IgD-negative memory B cell (primary cell): ENCODE data around the gene FER1L5. TPM values are rescaled to one million over a fixed set of nuclear protein-coding genes. Genes with fewer than 3 reads are reported as not detected.

Experiments
- H3K27ac Mint-ChIP-seq, 3 donors: one replicate each; pipeline ENCODE4 v1.8.0; 2020 to 2022; ENCODE audit warnings: mild to moderate bottlenecking in 3 of 3, mixed read lengths in 3 of 3, moderate library complexity in 1 of 3
- H3K27me3 Mint-ChIP-seq: one replicate; pipeline ENCODE4 v1.8.0; 2021; ENCODE audit warnings: mixed read lengths
- H3K36me3 Mint-ChIP-seq: one replicate; pipeline ENCODE4 v1.8.0; 2020; ENCODE audit warnings: mild to moderate bottlenecking, mixed read lengths
- H3K4me1 Mint-ChIP-seq, 3 donors: one replicate each; pipeline ENCODE4 v1.8.0; 2020 to 2022; ENCODE audit warnings: mixed read lengths in 3 of 3, mild to moderate bottlenecking in 1 of 3
- H3K4me3 Mint-ChIP-seq, 4 donors: one replicate each; pipeline ENCODE4 v1.8.0; 2020 to 2022; ENCODE audit warnings: mild to moderate bottlenecking in 4 of 4, mixed read lengths in 4 of 4, moderate library complexity in 3 of 4
- H3K9me3 Mint-ChIP-seq, 3 donors: one replicate each; pipeline ENCODE4 v1.8.0; 2020 to 2021; ENCODE audit warnings: mixed read lengths in 3 of 3, mild to moderate bottlenecking in 1 of 3
- polyA plus RNA-seq: library from polyadenylated mRNA; unstranded; fragments of 300-500 nt; fragmentation: Illumina TruSeq; gene quantifications from one replicate; pipeline ENCODE4 v1.2.3, GENCODE V29; 2021

FER1L5 gene
- not detected for polyA plus RNA-seq

DNA sequence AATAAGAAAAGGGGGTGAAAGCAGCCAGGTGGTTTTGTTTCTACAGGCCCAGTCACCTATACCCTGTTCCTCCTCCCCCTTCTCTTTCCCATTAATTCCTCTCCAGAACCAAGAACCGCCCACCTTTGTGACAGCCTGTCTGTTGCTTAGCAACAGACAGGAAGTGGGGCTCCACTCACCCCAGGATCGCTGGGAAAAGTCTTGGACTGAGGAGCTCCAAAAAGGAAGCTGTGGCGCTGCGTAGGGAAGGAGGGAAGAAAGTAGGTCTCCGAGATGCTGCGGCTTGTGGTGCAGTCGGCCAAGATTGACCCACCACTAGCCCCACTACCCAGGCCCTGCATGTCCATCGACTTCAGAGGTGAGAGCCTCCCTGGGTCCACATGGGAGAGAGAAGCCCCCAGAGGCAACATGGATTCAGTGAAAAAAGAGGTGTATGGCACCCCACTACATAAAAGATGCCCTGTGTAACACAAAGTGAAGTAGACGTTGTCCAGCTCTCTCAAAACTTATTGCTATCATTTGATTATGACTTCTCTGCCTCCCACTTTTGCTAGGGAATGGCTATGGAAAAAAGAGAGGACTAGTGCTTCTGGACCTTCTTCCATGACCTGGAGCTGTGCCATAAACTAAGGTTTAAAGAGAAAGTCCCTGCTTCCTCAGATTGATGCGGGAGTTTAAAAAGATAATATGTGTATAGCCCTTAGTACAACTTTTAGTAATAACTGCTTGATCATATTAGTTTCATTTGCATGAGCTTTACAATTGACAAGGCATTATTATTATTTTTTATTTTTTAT, at the start of gene FER1L5:
Gene FER1L5, plus strand, starts transcription at position 201 of the 797 bp plus-strand sequence. Its CDS starts 73 bp downstream, at position 274.
- H3K27me3 Mint-ChIP-seq = no peaks in the 10 kb centered on the region
- H3K27ac Mint-ChIP-seq = no peak within 1 kb of the TSS
- peaks cover 0 to 10% (median 1%) of the 10 kb centered on the region in 3 donors for H3K4me1 Mint-ChIP-seq
- H3K36me3 Mint-ChIP-seq = no peaks in the 10 kb centered on the region
- no peaks in the 10 kb centered on the region for H3K9me3 Mint-ChIP-seq
- H3K4me3 Mint-ChIP-seq = peak within 1 kb of the TSS in 1 of 4 donors; percentile 22

DNA sequence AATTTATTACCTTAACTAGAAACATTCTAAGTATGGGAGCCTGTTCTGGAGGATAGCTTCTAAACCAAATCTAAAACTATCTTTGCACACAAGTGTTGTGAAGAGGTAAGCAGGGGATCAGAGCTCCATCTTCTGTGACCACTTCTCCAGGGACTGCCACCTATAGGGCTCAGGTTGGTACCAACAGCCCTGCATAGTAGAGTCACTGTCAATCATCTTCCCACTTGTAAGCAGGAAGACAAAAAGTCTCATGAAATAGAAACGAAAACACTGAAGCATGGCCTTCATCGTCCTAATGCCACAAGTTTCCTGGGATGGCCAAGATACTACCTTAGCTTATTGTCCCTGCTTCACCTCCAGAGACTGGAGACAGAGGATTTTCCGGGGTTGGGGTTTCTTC, 48.3 kb upstream of the FER1L5 start:
- Mint-ChIP-seq H3K27ac (peak overlapping the region in 1 of 3 donors; percentile 82), H3K27me3 (no peaks in the 10 kb centered on the region), H3K36me3 (peaks cover 11% of the 10 kb centered on the region), H3K4me3 (no peak overlapping the region), H3K9me3 (no peaks in the 10 kb centered on the region), H3K4me1 (peaks cover 0 to 3% (median 0%) of the 10 kb centered on the region in 3 donors)

DNA sequence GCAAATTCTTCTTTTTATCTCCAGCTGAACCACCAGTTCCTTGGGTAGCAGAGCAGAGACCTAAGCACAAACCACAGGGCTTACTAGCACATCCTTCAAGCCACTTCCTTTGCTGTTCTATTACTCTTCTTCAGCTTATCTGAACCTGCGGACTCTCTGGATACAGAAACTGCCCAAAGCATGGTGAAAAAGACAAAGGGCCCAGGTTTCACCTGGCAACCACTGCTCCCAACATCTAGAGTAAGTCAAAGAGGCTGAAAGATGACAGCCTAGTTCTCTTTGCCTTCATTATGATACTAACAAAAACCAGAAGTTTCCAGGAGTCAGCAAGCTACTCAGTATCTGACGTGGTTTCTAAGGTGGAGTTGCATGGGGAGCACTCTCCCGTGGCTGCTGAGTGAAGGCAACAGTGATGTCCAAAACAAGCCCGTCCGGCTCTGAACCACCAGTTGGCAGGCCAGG, 47.8 kb upstream of the FER1L5 start:
- Mint-ChIP-seq H3K27ac (peak overlapping the region in 2 of 3 donors; percentile 5 to 82), H3K4me1 (no peaks in the 10 kb centered on the region), H3K36me3 (peaks cover 11% of the 10 kb centered on the region), H3K27me3 (no peaks in the 10 kb centered on the region), H3K4me3 (no peak overlapping the region), H3K9me3 (no peaks in the 10 kb centered on the region)

DNA sequence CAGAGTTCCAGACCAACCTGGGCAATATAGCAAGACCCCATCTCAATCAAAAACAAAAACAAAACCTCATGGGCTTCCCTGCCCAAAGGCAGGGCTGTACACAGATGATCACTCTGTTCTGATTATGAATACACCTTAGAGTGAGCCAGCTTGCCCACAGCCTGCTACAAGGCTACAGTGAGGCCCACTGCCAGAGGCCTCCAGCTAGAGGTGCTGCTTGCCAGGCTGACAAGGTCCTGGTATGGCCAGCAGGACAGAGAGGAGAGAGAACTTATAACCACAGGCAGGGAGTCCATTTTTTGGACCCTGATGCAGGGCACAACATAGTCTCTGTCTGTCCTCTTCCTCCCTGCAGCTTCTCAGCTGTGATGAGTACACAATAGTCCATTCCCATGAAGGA, 46.0 kb upstream of the FER1L5 start:
- Mint-ChIP-seq H3K36me3 (peaks cover 11% of the 10 kb centered on the region), H3K27ac (no peak overlapping the region), H3K27me3 (no peaks in the 10 kb centered on the region), H3K4me1 (no peaks in the 10 kb centered on the region), H3K9me3 (no peaks in the 10 kb centered on the region), H3K4me3 (no peak overlapping the region)

DNA sequence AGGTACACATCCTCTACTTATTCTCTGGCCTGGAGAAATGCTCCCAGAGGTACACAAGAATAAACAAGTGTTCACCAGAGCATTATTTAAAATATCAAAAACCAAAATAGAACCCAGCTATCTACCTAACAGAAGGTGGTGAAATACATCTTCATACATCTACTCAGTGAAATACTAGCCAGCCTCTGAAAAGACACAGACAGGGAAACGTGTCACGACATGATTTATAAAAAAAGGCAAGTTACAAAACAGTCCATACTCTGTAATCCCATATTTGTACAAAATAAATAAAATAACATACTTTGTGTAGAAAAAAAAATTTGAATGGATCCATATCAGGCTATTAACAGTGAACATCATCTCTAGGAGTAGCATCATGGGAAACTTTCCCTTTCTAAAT, 42.6 kb upstream of the FER1L5 start:
- Mint-ChIP-seq H3K27me3 (no peaks in the 10 kb centered on the region), H3K36me3 (peaks cover 4% of the 10 kb centered on the region), H3K4me3 (no peak overlapping the region), H3K9me3 (no peaks in the 10 kb centered on the region), H3K27ac (peak overlapping the region in 1 of 3 donors; percentile 18), H3K4me1 (no peaks in the 10 kb centered on the region)

DNA sequence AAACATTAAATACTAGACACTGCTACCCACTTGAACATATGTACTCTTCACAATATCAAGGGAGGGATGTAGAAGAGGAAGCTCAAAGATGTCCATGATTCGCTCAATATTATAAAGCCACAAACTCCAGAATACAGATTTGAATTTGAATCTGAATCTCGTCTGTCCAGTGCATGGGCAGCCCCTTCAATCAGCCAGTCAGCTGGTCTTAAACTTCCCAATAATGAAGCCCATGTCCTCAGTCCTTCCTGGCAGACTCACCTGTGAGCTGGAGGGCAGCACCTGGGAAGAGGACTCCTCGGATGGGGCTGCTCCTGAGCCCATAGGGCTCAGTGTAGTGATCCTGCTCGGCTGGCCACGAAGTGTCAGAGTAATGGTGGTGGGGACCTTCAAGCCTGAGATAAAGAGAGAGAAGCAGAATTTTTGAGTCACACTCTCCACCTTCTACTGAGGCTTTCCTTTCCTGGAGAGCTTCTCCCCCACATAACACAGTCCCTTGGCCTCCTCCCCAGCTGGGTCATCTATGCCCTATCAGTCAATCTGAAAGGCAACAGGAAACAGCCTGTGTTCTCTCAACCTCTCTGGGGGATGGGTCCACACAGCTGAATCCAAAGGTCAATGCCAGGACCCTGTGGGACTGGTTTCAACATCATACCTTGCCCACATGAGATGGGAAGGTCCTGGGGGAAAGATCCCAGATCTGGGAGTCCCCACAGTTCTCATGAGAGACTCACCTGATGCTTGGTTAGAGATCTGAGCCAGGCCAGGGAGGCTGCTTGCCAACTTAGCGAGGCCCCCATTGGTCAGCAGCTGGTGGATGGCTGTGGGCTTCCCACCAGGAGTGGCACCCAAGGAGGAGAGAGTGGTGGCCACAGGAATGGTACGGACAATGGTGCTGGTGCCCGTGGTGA, 40.9 kb upstream of the FER1L5 start:
- peaks cover 4% of the 10 kb centered on the region for H3K36me3 Mint-ChIP-seq

DNA sequence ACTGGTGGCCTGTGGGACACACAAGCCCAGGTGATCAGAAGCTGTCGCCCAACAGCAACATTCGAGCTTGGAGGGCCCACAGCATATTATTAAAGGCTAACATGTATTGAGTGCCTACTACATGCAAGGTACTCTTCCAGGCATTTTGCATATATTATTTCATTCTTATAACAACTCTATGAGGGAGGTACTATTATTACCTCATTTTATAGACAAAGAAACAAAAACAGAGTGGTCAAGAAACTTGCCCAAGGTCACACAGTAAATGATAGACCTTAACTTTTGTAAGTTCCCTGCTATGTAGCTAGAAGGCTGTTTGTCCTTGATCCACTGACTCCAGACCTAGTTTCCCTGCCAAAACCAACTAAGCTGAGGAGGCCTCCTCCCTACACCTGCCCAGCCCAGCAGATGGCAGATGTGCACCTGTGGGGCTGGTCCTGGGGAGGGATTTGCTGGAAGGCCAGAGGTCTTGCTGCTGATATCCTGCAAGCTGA, 40.2 kb upstream of the FER1L5 start:
- Mint-ChIP-seq H3K27me3 (no peaks in the 10 kb centered on the region), H3K9me3 (no peaks in the 10 kb centered on the region), H3K4me3 (no peak overlapping the region), H3K4me1 (peaks cover 0 to 1% (median 0%) of the 10 kb centered on the region in 3 donors), H3K36me3 (peaks cover 4% of the 10 kb centered on the region), H3K27ac (no peak overlapping the region)

More for the DNA sequence above, 40.9 kb upstream of the FER1L5 start:
- peaks cover 0 to 1% (median 0%) of the 10 kb centered on the region in 3 donors for H3K4me1 Mint-ChIP-seq
- H3K27me3 Mint-ChIP-seq = no peaks in the 10 kb centered on the region
- H3K27ac Mint-ChIP-seq = peak overlapping the region in 1 of 3 donors; percentile 55
- H3K9me3 Mint-ChIP-seq = no peaks in the 10 kb centered on the region
- no peak overlapping the region for H3K4me3 Mint-ChIP-seq

DNA sequence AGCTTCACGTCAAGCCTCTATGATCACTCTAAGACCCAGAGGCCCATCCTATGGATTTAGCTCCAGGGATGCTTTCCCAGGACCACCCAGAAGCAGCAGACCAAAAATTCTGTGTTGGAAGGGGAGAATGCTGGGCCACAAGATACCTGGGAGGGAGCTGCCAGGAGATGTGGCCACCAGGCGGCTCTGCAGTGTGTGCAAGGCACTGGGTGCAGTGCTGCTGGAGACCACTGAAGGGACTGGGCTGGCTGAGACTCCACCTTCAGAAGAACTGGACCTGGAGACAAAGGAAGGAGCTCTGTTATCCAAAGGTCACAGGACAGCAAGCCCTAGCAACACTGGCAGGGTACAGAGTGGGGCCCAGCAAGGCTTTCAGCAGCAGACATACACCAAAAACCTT, 38.5 kb upstream of the FER1L5 start:
- H3K36me3 Mint-ChIP-seq = no peaks in the 10 kb centered on the region
- no peak overlapping the region for H3K27ac Mint-ChIP-seq
- H3K4me3 Mint-ChIP-seq = no peak overlapping the region
- no peaks in the 10 kb centered on the region for H3K27me3 Mint-ChIP-seq
- H3K9me3 Mint-ChIP-seq = no peaks in the 10 kb centered on the region
- peaks cover 0 to 5% (median 0%) of the 10 kb centered on the region in 3 donors for H3K4me1 Mint-ChIP-seq

DNA sequence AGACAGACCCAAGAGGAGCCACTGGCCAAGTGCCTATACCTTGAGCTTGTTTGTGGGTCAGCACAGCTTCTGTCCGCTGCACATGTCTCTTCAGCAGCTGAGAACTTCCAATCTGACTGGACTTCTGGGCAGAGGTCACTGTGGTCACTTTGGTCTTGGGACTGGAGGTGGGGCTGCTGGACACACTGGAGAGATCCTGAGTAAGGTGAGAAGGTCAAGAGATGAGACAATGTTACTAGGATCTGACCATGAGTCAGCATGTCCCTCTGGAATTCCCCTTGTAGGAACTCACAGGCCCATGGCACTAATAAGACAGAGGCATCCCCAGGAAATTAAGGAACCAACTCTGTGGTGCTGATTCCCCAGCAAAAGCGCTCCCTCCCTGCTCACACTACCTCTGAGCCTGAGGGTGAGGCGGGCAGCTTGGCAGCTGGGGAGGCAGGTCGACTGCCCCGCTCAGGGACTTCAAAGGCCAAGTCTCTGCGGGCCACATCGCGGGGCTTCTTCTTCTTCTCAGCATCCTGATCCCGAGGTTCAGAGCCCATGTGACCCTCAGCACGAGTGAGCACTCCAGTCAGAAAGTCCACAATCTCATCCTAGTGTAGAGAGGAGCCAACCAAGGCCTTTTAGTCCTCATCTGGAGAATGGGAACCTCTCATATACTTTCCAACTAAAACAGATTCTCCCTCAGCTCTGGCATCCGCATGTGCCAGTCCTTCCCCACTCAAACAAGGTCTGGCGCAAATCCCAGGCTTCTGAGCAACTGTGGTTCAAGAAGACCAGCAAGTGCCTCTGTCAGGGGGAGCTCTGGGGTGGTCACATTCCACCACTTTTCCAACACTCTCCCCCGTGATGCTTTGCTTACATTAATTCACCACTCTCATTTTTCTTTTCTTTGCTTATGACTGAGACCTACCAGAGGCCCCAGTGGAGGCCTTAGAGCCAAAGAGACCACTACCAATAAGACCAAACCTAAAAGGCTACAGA, 33.8 kb upstream of the FER1L5 start:
- Mint-ChIP-seq H3K36me3 (peaks cover 2% of the 10 kb centered on the region), H3K27me3 (no peaks in the 10 kb centered on the region), H3K4me3 (no peak overlapping the region), H3K9me3 (no peaks in the 10 kb centered on the region), H3K27ac (peak overlapping the region in 1 of 3 donors; percentile 71), H3K4me1 (peaks cover 0 to 5% (median 0%) of the 10 kb centered on the region in 3 donors)

DNA sequence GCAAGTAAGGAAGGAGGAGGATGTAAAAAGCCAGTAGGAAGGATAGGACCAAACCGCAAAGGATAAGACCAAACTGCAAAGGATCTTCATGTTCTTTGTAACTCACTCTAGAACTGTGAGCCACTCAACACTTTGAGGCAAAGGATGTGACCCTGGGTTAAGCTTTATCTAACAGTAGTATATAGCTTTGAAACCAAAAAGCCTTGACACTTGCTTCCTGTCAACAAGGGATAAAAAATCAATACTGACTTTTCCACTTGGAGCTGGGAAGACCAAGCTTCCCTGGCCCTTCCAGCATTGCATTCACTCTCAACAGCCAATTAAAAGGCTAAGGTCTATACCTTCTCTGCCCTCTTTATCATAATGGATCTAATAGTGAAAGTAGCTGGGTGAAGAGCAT, 26.4 kb upstream of the FER1L5 start:
- Mint-ChIP-seq H3K36me3 (peaks cover 5% of the 10 kb centered on the region), H3K4me1 (peaks cover 0 to 3% (median 3%) of the 10 kb centered on the region in 3 donors), H3K9me3 (no peaks in the 10 kb centered on the region), H3K27me3 (no peaks in the 10 kb centered on the region), H3K4me3 (no peak overlapping the region), H3K27ac (no peak overlapping the region)

DNA sequence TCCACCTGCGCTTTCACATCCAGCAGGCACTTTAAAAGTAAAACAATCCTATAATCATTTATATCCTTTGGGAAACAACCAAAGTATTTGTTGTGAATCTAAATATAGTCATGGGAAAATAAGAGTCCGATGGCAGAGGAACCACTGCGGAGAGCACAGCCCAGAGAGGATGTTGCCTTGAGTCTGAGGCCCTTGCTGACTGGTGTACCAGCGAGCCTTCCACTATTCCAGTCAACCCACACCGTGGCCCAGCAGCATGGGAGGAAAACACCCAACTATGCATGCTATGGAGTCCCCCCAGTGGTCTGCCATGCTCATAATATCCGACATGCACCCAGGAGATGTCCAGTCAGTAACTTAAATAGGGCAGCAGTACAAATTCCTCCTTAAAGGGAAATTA, 26.0 kb upstream of the FER1L5 start:
- Mint-ChIP-seq H3K4me3 (no peak overlapping the region), H3K9me3 (no peaks in the 10 kb centered on the region), H3K27ac (no peak overlapping the region), H3K27me3 (no peaks in the 10 kb centered on the region), H3K36me3 (peaks cover 5% of the 10 kb centered on the region), H3K4me1 (peaks cover 0 to 3% (median 3%) of the 10 kb centered on the region in 3 donors)

DNA sequence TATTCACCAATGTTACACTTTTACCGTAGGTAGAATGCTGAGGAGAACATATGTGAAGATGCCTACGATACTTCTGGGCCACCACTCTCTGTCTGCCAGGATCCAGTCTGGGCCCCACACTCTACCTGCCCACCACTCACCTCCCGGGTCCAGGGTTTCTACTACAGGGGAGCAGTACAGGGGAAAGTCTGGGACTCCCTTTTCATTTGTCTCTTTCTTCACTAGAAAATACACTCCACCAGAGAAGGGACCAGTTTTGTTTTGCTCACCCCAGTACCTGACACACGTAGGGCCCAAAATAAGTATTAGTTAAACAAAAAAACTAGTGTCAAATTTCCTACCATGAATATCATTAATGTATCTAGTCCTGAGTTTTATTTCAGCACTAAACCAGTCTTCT, 25.6 kb upstream of the FER1L5 start:
- no peak overlapping the region for H3K4me3 Mint-ChIP-seq
- H3K4me1 Mint-ChIP-seq = peaks cover 0 to 3% (median 3%) of the 10 kb centered on the region in 3 donors
- no peak overlapping the region for H3K27ac Mint-ChIP-seq
- no peaks in the 10 kb centered on the region for H3K9me3 Mint-ChIP-seq
- H3K36me3 Mint-ChIP-seq = peaks cover 5% of the 10 kb centered on the region
- no peaks in the 10 kb centered on the region for H3K27me3 Mint-ChIP-seq

DNA sequence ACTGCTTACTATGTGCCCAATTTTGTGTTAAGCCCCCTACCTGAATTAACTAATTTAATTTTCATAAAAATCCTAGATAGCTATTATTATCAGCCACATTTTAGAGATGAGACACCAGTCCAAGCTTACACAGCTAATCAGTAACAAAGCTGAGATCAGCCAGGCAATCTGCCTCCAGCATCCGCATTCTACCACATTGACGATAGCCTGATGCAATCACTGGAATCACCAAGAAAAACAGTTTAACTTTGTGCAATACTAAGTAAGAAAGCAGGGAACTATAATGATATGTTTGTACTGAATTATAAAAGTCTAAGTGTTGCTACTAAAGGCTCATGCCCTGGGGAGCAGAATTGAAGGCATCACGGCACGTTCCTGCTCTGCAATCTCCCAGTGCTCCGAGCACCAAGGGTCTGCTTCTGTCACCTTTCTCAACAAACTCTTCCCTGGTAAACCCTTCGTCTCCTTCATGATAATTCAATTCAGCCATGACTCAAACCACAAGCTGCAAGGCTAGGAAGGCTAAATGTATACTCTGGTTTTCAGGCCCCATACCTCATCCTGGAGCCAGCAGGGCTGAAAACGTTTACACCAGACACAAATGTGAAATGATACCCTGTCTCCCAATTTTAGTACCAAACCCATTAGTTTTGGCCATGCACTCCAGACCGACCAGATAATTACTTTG, 23.8 kb upstream of the FER1L5 start:
- no peak overlapping the region for H3K27ac Mint-ChIP-seq
- peaks cover 5 to 12% (median 7%) of the 10 kb centered on the region in 3 donors for H3K4me1 Mint-ChIP-seq
- H3K36me3 Mint-ChIP-seq = peaks cover 9% of the 10 kb centered on the region
- H3K4me3 Mint-ChIP-seq = peak overlapping the region in 1 of 4 donors; percentile 33
- H3K27me3 Mint-ChIP-seq = no peaks in the 10 kb centered on the region
- no peaks in the 10 kb centered on the region for H3K9me3 Mint-ChIP-seq
